ENCODE measurements around the gene GRIP2. TPM values are rescaled to one million over a fixed set of nuclear protein-coding genes. Genes with fewer than 3 reads are reported as not detected.

Gene GRIP2
- total and polyA plus RNA-seq, 2 experiments from 2014 or later: 0.73 to 2.4 TPM

GRCh38 chr3:14558029-14558428 is 17.9 kb upstream of the GRIP2 start:
- Histone ChIP-seq H3K9me2 (replicated peaks; ENCODE audit: insufficient read depth) (no peaks in the 10 kb centered on the region), H3K27me3 (no peaks in the 10 kb centered on the region), H3K79me2 (no peaks in the 10 kb centered on the region), H3K36me3 (replicated peaks; ENCODE audit: insufficient read depth, low read depth) (no peaks in the 10 kb centered on the region), H3K4me3 (no peak overlapping the region), H3K27ac (no peak overlapping the region), H3K4me1 (ENCODE audit: insufficient read depth) (no peaks in the 10 kb centered on the region), H2AFZ (no peak overlapping the region), H3K9me3 (ENCODE audit: low read depth) (no peaks in the 10 kb centered on the region), H4K20me1 (ENCODE audit: insufficient read depth, poor library complexity, severe bottlenecking) (no peaks in the 10 kb centered on the region), H3K4me2 (no peak overlapping the region)
- no peak for TF ChIP-seq EZH2 (IDR thresholded peaks at IDR 0.05; ENCODE audit: borderline replicate concordance)
- no peak for TF ChIP-seq EZH2phosphoT487 (IDR thresholded peaks at IDR 0.05; ENCODE audit: low read depth, severe bottlenecking, unreplicated experiment)
- TF ChIP-seq CTCF (IDR thresholded peaks at IDR 0.05; ENCODE audit: poor library complexity): no peak
- WGBS (ENCODE audit: low lambda C conversion rate, missing lambda C conversion rate): 94% methylated on average over 9 of the region's 9 CpGs
- no peak for DNase-seq (ENCODE audit: low spot score)

GRCh38 chr3:14555835-14556234 is 15.7 kb upstream of the GRIP2 start:
- H3K4me3 ChIP-seq: no peak overlapping the region
- no peaks in the 10 kb centered on the region for H3K9me3 ChIP-seq (ENCODE audit: low read depth)
- H3K4me1 ChIP-seq (ENCODE audit: insufficient read depth): no peaks in the 10 kb centered on the region
- H3K79me2 ChIP-seq: no peaks in the 10 kb centered on the region
- no peaks in the 10 kb centered on the region for H3K9me2 ChIP-seq (replicated peaks; ENCODE audit: insufficient read depth)
- TF ChIP-seq EZH2phosphoT487 (IDR thresholded peaks at IDR 0.05; ENCODE audit: low read depth, severe bottlenecking, unreplicated experiment) (no peak), CTCF (IDR thresholded peaks at IDR 0.05; ENCODE audit: poor library complexity) (no peak), EZH2 (IDR thresholded peaks at IDR 0.05; ENCODE audit: borderline replicate concordance) (no peak)
- H2AFZ ChIP-seq: no peak overlapping the region
- peak; percentile 44 for DNase-seq (ENCODE audit: low spot score)
- H3K36me3 ChIP-seq (replicated peaks; ENCODE audit: insufficient read depth, low read depth): no peaks in the 10 kb centered on the region
- no peaks in the 10 kb centered on the region for H4K20me1 ChIP-seq (ENCODE audit: insufficient read depth, poor library complexity, severe bottlenecking)
- no peak overlapping the region for H3K4me2 ChIP-seq
- H3K27ac ChIP-seq: no peak overlapping the region
- 72% methylated on average over 21 of the region's 22 CpGs for WGBS (ENCODE audit: low lambda C conversion rate, missing lambda C conversion rate)
- H3K27me3 ChIP-seq: no peaks in the 10 kb centered on the region

GRCh38 chr3:14554715-14555114 is 14.6 kb upstream of the GRIP2 start:
- H3K4me1 ChIP-seq (ENCODE audit: insufficient read depth): no peaks in the 10 kb centered on the region
- TF ChIP-seq CTCF (IDR thresholded peaks at IDR 0.05; ENCODE audit: poor library complexity) (no peak), EZH2phosphoT487 (IDR thresholded peaks at IDR 0.05; ENCODE audit: low read depth, severe bottlenecking, unreplicated experiment) (no peak), EZH2 (IDR thresholded peaks at IDR 0.05; ENCODE audit: borderline replicate concordance) (no peak)
- no peaks in the 10 kb centered on the region for H3K9me3 ChIP-seq (ENCODE audit: low read depth)
- H3K27me3 ChIP-seq: no peaks in the 10 kb centered on the region
- H2AFZ ChIP-seq: no peak overlapping the region
- H3K27ac ChIP-seq: no peak overlapping the region
- no peaks in the 10 kb centered on the region for H3K9me2 ChIP-seq (replicated peaks; ENCODE audit: insufficient read depth)
- DNase-seq (ENCODE audit: low spot score): no peak
- no peak overlapping the region for H3K4me2 ChIP-seq
- 79% methylated on average over 3 of the region's 3 CpGs for WGBS (ENCODE audit: low lambda C conversion rate, missing lambda C conversion rate)
- no peaks in the 10 kb centered on the region for H4K20me1 ChIP-seq (ENCODE audit: insufficient read depth, poor library complexity, severe bottlenecking)
- no peak overlapping the region for H3K4me3 ChIP-seq
- H3K36me3 ChIP-seq (replicated peaks; ENCODE audit: insufficient read depth, low read depth): no peaks in the 10 kb centered on the region
- no peaks in the 10 kb centered on the region for H3K79me2 ChIP-seq

GRCh38 chr3:14553871-14554270 is 13.7 kb upstream of the GRIP2 start:
- WGBS (ENCODE audit: low lambda C conversion rate, missing lambda C conversion rate): 93% methylated on average over 5 of the region's 5 CpGs
- no peaks in the 10 kb centered on the region for H3K4me1 ChIP-seq (ENCODE audit: insufficient read depth)
- no peak for DNase-seq (ENCODE audit: low spot score)
- H3K9me3 ChIP-seq (ENCODE audit: low read depth): no peaks in the 10 kb centered on the region
- H2AFZ ChIP-seq: no peak overlapping the region
- H3K4me3 ChIP-seq: no peak overlapping the region
- no peaks in the 10 kb centered on the region for H4K20me1 ChIP-seq (ENCODE audit: insufficient read depth, poor library complexity, severe bottlenecking)
- H3K27ac ChIP-seq: no peak overlapping the region
- no peak overlapping the region for H3K4me2 ChIP-seq
- H3K36me3 ChIP-seq (replicated peaks; ENCODE audit: insufficient read depth, low read depth): no peaks in the 10 kb centered on the region
- TF ChIP-seq EZH2 (IDR thresholded peaks at IDR 0.05; ENCODE audit: borderline replicate concordance) (no peak), EZH2phosphoT487 (IDR thresholded peaks at IDR 0.05; ENCODE audit: low read depth, severe bottlenecking, unreplicated experiment) (no peak), CTCF (IDR thresholded peaks at IDR 0.05; ENCODE audit: poor library complexity) (no peak)
- H3K79me2 ChIP-seq: no peaks in the 10 kb centered on the region
- H3K27me3 ChIP-seq: no peaks in the 10 kb centered on the region
- no peaks in the 10 kb centered on the region for H3K9me2 ChIP-seq (replicated peaks; ENCODE audit: insufficient read depth)

Data from hepatocyte (in vitro differentiated cells).